ENCODE data around the gene CES1.
"Not testable (repeated sequence)": the region's sequence is repeated elsewhere in the genome, so short reads cannot be mapped to it uniquely, and the experiment has no call there.

Gene CES1

DNA sequence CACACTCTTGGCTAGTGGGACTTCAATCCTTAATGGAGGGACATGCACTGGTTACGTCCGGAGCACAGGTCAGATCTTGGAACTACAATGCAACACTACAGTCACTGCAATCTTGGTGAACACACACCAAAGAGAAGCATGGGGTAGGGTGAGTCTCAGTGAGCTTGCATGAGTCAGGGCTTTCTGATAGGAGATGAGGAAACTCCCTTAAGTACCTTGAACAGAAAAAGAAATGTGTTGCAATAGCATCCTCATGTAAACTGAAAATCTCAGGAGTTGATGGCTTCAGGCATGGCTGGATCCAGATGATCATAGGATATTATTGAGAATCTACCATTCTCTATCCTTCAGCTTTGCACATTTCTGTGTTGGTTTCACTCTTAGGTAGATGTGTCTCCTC is 54.1 kb downstream of the CES1 start:
- no peaks in the 10 kb centered on the region for H3K27me3 ChIP-seq (ENCODE audit: control insufficient read depth, insufficient read depth, low read length)
- H3K4me1 ChIP-seq (ENCODE audit: control insufficient read depth, insufficient read depth, low read length) = no peaks in the 10 kb centered on the region
- H3K9ac ChIP-seq (ENCODE audit: low read length) = no peak overlapping the region
- no peak overlapping the region for H3K4me3 ChIP-seq (ENCODE audit: low read length)
- no peak overlapping the region for H3K27ac ChIP-seq (ENCODE audit: low read depth, low read length)
- no peaks in the 10 kb centered on the region for H3K36me3 ChIP-seq (ENCODE audit: control insufficient read depth, insufficient read depth, low read length)

- no peaks in the 10 kb centered on the region for H3K4me1 ChIP-seq (ENCODE audit: control insufficient read depth, insufficient read depth, low read length)
- H3K4me3 ChIP-seq (ENCODE audit: low read length) = no peak overlapping the region
- no peaks in the 10 kb centered on the region for H3K27me3 ChIP-seq (ENCODE audit: control insufficient read depth, insufficient read depth, low read length)
- H3K36me3 ChIP-seq (ENCODE audit: control insufficient read depth, insufficient read depth, low read length) = no peaks in the 10 kb centered on the region
- no peak overlapping the region for H3K9ac ChIP-seq (ENCODE audit: low read length)
- H3K27ac ChIP-seq (ENCODE audit: low read depth, low read length) = no peak overlapping the region
These were observed 57.0 kb downstream of the CES1 start for GRCh38 chr16:55775857-55776256.

- no peaks in the 10 kb centered on the region for H3K36me3 ChIP-seq (ENCODE audit: control insufficient read depth, insufficient read depth, low read length)
- no peaks in the 10 kb centered on the region for H3K27me3 ChIP-seq (ENCODE audit: control insufficient read depth, insufficient read depth, low read length)
- H3K9ac ChIP-seq (ENCODE audit: low read length) = no peak overlapping the region
- no peak overlapping the region for H3K4me3 ChIP-seq (ENCODE audit: low read length)
- no peaks in the 10 kb centered on the region for H3K4me1 ChIP-seq (ENCODE audit: control insufficient read depth, insufficient read depth, low read length)
- H3K27ac ChIP-seq (ENCODE audit: low read depth, low read length) = no peak overlapping the region
These were observed 58.9 kb downstream of the CES1 start for GRCh38 chr16:55773859-55774549.

DNA sequence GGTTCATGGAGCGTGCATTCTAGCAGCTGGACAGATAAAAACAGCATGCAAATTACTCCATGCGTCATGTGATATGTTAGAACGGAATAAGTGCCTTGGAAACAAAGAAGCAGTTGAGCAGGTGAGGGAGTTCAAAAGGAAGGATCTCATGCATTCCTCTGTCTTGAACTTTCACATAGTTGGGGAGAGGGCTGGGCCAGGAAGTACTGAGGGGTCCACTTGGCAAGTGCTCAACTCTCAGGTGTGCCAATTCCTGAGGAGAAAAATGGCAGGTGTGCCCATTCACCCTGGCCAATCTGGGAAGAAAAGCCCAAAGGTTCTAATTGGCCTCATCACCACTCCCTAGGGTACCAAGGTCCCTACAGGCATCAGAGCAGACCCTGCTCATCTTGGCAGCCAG is 67.7 kb downstream of the CES1 start:
- Histone ChIP-seq H3K27ac (ENCODE audit: low read depth, low read length) (no peak overlapping the region), H3K36me3 (ENCODE audit: control insufficient read depth, insufficient read depth, low read length) (no peaks in the 10 kb centered on the region), H3K27me3 (ENCODE audit: control insufficient read depth, insufficient read depth, low read length) (no peaks in the 10 kb centered on the region), H3K4me1 (ENCODE audit: control insufficient read depth, insufficient read depth, low read length) (no peaks in the 10 kb centered on the region), H3K4me3 (ENCODE audit: low read length) (no peak overlapping the region), H3K9ac (ENCODE audit: low read length) (no peak overlapping the region)

DNA sequence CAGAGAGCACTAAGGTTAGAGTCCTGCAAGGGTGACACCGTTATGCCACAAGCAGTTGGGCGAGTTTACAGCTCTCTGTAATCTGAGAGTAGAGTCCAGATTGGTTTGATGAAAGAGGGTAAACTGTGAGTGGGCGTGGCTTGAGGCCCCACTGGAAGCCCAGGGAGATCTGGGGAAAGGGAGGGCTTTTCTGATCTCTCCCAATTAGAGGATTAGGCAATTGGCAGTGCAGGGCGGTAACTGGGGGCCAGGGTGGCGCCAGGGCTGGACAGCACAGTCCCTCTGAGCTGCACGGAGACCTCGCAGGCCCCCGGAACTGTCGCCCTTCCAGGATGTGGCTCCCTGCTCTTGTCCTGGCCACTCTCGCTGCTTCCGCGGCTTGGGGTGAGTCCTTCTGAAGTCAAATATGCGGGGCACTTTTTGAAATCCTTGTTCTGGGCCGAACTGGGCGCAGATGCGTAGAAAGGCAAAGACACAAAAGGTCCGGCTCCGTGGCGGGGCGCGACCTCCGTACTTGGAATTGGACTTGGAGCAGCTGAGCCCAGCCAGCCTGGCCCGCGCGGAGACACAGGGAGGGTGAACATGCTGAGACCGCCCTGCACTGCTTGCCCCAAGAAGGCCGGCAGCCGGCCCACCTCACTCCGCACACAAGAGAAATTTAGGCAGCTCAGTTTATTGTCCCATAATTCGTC is 72.4 kb downstream of the CES1 start:
- H3K4me3 ChIP-seq (ENCODE audit: low read length) = no peak overlapping the region
- H3K27ac ChIP-seq (ENCODE audit: low read depth, low read length) = no peak overlapping the region
- no peak overlapping the region for H3K9ac ChIP-seq (ENCODE audit: low read length)
- no peaks in the 10 kb centered on the region for H3K4me1 ChIP-seq (ENCODE audit: control insufficient read depth, insufficient read depth, low read length)
- no peaks in the 10 kb centered on the region for H3K36me3 ChIP-seq (ENCODE audit: control insufficient read depth, insufficient read depth, low read length)
- no peaks in the 10 kb centered on the region for H3K27me3 ChIP-seq (ENCODE audit: control insufficient read depth, insufficient read depth, low read length)

GRCh38 chr16:55759965-55760309 is 73.0 kb downstream of the CES1 start:
- H3K9ac ChIP-seq (ENCODE audit: low read length); H3K36me3 ChIP-seq (ENCODE audit: control insufficient read depth, insufficient read depth, low read length); H3K4me1 ChIP-seq (ENCODE audit: control insufficient read depth, insufficient read depth, low read length); H3K27me3 ChIP-seq (ENCODE audit: control insufficient read depth, insufficient read depth, low read length); H3K27ac ChIP-seq (ENCODE audit: low read depth, low read length); H3K4me3 ChIP-seq (ENCODE audit: low read length): not testable (repeated sequence)

GRCh38 chr16:55757595-55758527 is 75.0 kb downstream of the CES1 start:
- H3K4me1 ChIP-seq (ENCODE audit: control insufficient read depth, insufficient read depth, low read length); H3K27me3 ChIP-seq (ENCODE audit: control insufficient read depth, insufficient read depth, low read length); H3K27ac ChIP-seq (ENCODE audit: low read depth, low read length); H3K4me3 ChIP-seq (ENCODE audit: low read length); H3K9ac ChIP-seq (ENCODE audit: low read length); H3K36me3 ChIP-seq (ENCODE audit: control insufficient read depth, insufficient read depth, low read length): not testable (repeated sequence)

GRCh38 chr16:55756963-55757362 is 75.9 kb downstream of the CES1 start:
- Histone ChIP-seq H3K4me3 (ENCODE audit: low read length) (no peak overlapping the region), H3K27ac (ENCODE audit: low read depth, low read length) (no peak overlapping the region), H3K36me3 (ENCODE audit: control insufficient read depth, insufficient read depth, low read length) (no peaks in the 10 kb centered on the region), H3K27me3 (ENCODE audit: control insufficient read depth, insufficient read depth, low read length) (no peaks in the 10 kb centered on the region), H3K9ac (ENCODE audit: low read length) (no peak overlapping the region), H3K4me1 (ENCODE audit: control insufficient read depth, insufficient read depth, low read length) (no peaks in the 10 kb centered on the region)

DNA sequence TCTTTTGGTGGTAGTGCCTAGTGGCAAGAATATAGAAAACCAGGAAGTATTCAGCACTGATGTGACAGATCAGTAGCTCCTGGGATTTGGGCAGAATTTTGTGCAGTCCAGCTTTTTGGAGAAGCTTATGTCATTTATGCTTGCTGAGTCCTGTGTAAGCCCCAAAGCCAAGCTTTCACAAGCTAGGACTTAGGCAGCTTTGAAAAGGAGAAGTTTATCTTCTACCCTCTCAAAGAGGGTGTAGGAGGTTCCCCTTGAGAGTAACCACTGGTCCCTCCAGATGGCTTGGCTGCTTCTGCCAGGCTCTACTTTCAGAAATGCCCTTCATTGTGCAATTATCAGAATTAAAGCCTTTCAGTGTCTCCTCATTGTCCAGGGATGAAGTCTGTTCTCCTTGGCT is 78.8 kb downstream of the CES1 start:
- no peak overlapping the region for H3K27ac ChIP-seq (ENCODE audit: low read depth, low read length)
- H3K9ac ChIP-seq (ENCODE audit: low read length) = no peak overlapping the region
- H3K4me1 ChIP-seq (ENCODE audit: control insufficient read depth, insufficient read depth, low read length) = no peaks in the 10 kb centered on the region
- H3K4me3 ChIP-seq (ENCODE audit: low read length) = no peak overlapping the region
- H3K36me3 ChIP-seq (ENCODE audit: control insufficient read depth, insufficient read depth, low read length) = no peaks in the 10 kb centered on the region
- no peaks in the 10 kb centered on the region for H3K27me3 ChIP-seq (ENCODE audit: control insufficient read depth, insufficient read depth, low read length)

GRCh38 chr16:55753145-55753631 is 79.7 kb downstream of the CES1 start:
- not testable (repeated sequence) for H3K36me3 ChIP-seq (ENCODE audit: control insufficient read depth, insufficient read depth, low read length); H3K9ac ChIP-seq (ENCODE audit: low read length); H3K27me3 ChIP-seq (ENCODE audit: control insufficient read depth, insufficient read depth, low read length); H3K4me1 ChIP-seq (ENCODE audit: control insufficient read depth, insufficient read depth, low read length); H3K4me3 ChIP-seq (ENCODE audit: low read length); H3K27ac ChIP-seq (ENCODE audit: low read depth, low read length)
